COLO829 (cell line): ENCODE measurements around the gene URM1.
A peak's percentile ranks its signal among the peaks of the same experiment; 100 is the strongest.

Experiments used
- DNase-seq: peaks from one replicate; pipeline ENCODE4 v3.0.0; 2012; ENCODE audit warnings: low spot score

Gene URM1

DNA sequence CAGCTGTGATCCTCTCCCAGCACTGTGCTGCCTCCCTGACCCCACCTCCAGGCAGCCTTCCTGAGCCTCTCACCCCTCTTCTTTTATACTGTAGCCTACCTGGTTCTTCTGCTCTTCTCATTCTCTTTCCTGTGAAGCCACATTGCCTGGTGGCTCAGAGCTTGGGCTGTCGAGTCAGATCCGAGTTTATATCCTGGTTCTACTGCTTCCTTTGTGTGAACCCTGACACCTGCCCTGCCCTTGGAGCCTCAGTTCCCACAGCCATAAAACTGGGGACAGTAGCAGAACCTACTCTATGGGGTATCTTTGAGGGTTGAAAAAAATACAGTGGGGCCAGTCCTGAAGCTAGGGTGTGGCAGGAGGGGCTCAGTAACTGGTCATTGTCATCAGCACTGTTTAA, 22.0 kb upstream of the URM1 start:
- no peak for DNase-seq

DNA sequence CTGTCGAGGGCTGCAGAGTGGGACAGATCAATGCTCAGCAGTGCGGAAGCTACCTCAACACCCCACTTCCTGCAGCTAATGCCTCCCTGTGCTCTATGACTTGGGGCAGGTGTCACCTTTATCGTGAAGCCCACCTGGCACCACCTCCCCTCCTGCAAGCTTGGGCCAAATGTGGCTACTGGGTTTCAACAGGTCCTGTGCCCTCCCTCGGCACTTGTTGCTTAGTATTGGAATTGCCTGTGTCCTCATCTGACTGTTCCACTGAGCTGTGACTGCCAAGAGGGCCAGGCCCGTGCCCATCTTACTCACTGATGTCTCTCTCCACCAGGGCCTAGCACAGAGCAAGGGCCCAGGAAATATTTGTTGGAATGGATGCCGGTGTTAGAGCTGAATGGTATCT, 21.4 kb upstream of the URM1 start:
- no peak for DNase-seq

DNA sequence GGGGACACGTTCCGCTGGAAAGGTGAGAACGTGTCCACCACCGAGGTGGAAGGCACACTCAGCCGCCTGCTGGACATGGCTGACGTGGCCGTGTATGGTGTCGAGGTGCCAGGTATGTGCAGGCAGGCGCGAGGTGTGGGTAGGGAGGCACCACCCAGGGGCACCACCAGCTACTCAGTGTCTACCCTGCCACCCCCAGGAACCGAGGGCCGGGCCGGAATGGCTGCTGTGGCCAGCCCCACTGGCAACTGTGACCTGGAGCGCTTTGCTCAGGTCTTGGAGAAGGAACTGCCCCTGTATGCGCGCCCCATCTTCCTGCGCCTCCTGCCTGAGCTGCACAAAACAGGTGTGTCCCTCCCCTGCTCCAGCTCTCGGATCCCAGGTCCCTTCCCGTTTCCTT, 15.7 kb upstream of the URM1 start:
- no peak for DNase-seq

DNA sequence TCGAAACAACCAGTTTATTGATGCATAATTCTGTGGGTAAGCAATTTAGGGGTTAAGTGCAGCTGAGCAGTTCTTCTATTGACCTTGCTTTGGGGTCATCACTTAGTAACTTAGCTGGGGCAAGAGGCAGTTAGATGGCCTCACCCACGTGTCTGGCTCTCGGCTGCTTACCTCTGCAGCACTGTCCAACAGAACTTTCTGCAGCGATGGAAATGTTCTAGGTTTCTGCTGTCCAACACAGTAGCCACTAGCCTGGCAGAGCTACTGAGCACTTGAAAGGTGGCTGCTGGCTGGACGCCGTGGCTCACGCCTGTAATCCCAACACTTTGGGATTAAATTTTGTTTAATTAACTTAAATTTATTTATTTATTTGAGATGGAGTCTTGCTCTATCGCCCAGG, 13.1 kb upstream of the URM1 start:
- DNase-seq, result no peak

DNA sequence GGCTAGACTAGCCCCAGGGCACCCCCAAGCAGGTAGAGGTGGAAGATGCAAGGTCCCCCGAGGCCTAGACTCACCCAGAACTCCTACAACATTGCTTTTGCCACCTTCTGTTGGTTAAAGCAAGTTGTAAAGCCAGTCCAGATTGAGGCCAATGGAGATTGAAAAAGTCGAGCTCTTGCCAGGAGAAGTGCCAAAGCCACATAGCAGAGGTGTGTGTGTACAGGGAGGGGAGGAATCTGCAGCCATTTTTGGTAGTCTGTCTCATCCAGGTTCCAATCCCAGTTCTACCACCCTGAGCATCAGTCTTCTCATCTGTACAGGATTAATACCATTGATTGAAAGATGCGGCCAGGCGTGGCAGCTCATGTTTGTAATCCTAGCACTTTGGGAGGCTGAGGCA, 12.3 kb upstream of the URM1 start:
- no peak for DNase-seq

DNA sequence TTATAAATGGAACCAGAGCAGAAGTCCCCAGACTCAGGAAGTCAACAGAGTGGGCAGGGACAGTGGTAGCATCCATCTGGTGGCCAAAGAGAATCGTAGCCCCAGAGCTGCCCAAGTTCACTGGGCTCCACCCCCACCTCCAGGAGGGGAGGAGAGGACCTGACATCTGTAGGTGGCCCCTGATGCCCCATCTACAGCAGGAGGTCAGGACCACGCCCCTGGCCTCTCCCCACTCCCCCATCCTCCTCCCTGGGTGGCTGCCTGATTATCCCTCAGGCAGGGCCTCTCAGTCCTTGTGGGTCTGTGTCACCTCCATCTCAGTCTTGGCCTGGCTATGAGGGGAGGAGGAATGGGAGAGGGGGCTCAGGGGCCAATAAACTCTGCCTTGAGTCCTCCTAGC, 10.3 kb upstream of the URM1 start:
- DNase-seq, result no peak

DNA sequence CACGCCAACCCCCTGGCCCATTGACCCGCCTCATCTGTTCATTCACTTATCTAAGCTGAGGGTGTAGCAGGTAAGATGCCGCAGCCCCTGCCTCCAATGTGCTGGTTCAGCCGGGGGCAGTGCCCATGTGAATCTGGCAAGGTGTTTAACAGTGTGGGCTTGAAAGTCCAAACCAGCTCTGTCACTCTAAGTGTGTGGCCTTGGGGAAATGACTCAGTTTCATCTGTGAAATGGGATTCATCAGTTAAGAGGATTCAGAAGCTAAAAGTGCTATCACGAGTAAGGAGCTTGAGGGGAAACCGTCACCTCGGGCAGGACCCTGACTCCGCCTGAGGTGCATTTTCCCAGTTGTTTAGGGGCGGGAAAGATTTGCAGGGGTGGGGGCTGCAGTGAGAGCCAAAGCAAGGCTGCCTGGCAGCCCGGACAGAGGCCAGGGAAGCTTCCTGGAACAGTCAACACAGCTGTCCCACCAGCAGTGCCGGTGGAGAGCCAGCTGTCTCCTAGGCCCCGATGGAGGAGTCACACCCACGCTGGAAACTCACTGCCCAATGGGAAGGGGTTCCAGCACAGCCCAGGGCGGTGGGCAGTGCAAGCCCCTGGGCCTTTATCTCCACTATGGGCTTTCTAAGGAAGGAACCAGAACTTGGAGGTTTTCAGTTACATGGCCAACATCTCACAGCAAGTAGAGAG, 9.7 kb upstream of the URM1 start:
- no peak for DNase-seq

DNA sequence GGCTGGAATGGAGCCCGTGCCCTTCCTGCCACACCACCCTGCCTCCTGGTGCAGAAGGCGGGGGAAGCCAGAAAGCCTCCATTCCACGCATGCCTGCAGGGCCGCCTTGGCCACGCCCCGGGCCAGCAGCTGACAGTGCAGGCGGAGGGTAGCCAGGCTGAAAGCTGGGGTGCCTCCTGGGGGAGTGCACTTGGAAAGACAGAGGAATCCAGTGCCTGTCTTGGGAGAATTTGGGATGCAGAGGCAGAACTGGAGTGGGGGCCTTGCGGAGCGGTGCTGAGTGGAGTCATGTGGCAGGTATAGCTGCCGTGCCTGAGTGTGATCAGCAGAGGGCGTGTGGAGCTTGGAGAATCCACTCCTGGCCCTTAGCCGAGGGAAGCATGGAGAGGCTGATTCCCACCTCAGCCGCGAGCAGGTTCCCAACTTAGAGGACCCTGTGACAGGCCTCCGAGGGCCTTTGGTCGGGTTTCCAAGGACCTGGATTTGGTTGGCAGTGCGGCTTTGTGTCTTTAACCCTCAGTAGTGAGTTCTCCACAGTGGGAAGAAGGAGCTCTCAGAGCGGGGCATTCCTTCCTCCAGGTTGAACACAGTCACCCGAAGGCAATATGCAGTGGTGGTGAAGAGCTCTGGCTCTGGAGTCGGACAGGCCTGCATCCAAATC, 9.1 kb upstream of the URM1 start:
- peak; percentile 92 for DNase-seq

DNA sequence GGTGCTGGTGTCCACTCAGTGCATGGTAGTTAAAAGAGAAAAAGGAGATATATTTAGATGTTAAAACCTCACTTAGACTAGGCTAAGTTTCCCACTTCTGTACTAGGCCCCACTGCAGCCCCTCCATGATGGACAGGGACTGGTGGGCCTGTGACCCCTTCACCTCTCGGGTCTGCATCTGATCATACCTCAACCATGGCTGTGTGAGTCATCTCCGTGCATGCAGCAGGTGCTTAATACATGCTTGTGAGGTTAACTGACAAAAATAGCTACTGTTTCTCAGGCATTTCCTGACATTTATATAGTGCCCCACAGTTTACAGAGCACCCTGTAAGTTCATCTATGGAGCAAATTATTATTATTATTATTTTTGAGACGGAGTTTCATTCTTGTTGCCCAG, 8.4 kb upstream of the URM1 start:
- DNase-seq, result no peak

DNA sequence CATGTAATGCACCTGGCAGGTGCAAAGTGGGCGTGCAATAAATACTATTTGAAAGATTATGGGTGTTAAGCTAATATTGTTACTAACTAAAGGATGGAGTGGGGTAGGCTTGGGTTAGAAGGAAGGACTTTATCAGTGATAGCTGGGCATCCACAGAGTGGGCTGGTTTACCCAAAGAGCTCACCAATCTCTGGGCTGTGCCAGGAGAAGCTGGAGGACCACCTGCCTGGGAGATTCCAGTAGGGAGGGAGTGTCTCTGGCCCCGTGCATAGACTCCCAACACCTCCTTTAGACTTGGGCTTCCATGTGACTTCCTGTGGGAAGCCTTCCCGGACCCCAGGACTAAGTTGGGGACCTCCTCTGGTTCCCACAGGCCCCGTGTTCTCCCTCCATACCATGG, 5.6 kb upstream of the URM1 start:
- no peak for DNase-seq

DNA sequence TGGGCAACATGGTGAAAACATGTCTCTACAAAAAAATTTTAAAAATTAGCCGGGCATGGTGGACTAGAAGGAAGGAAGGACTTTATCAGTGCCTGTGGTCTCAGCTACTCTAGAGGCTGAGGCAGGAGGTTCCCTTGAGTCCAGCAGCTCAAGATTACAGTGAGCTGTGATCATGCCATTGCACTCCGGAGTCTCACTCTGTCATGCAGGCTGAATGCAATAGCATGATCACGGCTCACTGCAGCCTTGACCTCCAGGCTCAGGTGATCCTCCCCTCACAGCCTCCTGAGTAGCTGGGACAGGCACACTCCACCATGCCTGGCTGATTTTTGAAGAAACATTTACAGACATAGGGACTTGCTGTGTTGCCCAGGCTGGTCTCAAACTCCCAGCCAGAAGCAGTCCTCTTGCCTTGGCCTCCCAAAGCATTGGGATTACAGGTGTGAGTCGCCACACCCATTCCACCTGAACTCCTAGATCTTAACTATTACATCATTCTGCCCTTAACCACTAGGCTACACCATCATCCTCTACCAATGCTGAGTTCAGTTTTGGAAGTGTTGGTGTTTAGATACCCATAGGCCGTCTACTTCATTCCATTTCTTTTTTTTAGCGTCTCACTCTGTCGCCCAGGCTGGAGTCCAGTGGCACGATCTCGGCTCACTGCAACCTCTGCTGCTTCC, 2.0 kb upstream of the URM1 start:
- no peak for DNase-seq

DNA sequence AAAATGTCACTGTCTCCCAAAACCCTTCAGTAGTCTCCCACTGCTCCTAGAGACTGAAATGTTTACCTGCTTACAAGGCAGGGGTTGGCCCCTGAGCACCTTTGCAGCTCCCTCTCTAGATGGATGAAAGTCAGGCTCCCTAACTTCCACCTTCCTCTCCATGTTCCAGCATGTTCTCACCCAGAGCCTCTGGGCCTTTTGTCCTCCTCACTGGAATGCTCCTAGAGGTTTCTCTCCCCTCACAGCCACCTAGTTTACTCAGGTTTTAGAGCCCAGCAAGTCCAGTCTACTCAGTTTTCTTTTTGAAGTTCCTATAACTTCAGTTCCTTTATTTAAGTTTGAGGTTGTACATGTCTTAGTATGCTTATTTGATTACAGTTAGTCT, 815 bp upstream of the URM1 start:
- DNase-seq, result no peak

DNA sequence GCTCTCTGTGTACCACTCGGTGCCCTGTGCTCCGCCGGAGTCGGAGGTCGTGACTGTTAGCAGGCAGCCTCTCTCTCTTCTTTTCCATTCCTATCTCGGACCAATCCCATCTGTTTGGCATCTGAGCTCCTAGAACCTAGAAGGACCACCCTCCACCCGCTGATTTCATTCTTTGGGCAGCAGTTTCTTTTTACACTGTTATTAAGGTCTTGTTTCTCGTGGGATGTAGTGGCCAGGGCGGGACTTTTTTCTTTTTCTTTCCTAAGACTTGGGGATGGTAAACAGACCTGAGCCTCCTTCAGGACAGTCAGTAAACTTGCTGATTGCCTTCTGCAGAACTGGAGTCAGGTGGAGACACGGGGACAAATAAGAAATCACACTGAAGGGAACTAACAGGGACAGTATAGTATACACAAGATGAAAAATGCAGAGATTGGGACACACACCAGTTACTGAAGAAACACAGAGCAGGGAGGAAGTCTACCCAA, 500 bp downstream of the URM1 start:
- peak; percentile 22 for DNase-seq

DNA sequence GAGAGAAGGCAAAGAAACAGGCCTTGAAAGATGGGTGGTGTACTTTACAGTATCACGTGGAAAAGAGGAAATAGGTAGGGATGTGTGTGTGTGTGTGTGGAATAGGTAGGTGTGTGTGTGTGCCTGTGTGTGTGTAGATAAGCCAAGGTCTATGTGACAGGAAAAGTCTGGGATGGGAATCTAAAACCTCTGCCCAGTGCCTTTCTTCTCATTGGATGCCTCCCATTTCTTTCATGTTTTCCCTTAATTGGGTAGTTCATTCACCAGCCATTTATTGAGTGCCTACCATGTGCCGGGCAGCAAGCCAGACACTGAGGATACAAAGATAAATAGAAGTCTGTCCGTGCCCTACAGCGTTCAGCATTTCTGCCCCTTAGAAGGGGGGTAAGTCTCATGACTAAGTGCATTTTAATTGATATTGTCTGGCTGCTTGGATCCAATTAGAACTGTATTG, 1.0 kb downstream of the URM1 start:
- peak; percentile 90 for DNase-seq

DNA sequence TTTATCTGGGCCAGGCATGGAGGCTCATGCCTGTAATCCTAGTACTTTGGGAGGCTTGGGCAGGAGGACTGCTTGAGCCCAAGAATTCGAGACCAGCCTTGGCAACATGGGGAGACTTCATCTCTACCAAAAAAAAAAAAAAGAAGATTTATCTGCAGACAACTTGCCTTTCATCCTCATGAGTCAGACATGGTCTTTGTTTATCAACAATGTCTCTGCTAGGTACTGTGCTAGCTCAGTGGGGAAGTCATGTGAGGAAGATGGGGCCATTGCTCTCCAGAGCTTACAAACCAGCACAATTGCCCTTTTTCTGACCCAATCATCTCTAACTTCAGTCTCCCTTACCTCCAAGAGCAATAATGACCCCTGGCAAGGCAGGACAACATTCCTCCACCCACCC, 1.6 kb downstream of the URM1 start:
- peak; percentile 78 for DNase-seq

DNA sequence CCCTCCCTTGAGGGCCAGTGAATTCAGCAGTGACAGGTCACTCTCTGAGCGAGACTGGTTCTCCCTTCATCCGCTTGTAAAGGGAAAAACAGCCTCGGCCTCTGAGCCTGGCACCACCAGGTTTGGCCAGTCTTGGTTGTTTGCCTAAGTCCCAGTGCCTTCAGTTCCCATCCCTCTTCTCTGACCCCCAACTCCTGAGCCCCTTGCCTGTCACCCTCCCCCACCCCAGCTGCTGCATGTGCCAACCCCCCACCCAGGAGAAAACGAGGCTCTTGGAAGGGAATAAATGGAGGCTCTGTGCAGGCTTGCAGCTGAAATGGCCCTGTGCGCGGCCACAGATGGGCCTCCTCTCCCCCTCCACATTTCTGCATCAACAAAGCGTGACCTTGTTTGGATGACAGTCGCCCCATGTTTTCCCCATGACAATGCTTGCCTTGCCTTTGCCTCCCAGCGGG, 3.1 kb downstream of the URM1 start:
- no peak for DNase-seq

DNA sequence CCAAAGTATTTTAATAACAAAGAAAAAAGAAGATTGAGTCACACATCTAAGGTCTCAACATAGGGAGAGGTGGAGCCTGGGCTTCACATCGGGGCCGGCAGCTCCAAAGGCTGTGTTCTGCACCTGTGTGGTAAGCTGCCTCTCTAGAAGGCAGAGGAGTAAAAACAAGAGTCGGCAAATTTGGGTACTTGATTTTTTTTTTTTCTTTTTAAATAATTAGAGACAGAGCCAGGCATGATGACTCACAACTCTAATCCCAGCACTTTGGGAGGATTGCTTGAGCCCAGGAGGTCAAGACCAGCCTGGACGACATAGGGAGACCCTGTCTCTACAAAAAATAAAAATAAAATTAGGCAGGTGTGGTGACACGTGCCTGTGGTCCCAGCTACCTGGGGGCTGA, 4.7 kb downstream of the URM1 start:
- no peak for DNase-seq

DNA sequence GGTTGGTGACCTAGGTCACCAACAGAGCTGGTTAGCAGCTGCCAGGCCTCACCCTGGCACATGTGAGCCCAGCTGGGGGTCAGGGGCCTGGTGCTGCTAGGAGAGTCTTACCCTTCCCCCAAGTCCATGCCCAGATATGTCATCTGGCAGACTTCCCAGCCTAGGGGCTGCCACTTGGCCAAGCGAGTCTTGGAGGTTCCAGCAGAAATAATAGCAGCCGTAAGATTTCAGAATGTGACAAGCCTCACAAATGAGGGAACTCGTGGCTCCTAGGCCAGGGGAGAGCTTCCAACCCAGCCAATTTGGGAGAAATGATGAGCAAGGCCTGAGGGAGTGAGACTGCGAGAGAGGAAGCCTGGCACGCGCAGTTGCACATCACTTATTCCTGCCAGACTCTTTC, 11.1 kb downstream of the URM1 start:
- DNase-seq, result no peak

DNA sequence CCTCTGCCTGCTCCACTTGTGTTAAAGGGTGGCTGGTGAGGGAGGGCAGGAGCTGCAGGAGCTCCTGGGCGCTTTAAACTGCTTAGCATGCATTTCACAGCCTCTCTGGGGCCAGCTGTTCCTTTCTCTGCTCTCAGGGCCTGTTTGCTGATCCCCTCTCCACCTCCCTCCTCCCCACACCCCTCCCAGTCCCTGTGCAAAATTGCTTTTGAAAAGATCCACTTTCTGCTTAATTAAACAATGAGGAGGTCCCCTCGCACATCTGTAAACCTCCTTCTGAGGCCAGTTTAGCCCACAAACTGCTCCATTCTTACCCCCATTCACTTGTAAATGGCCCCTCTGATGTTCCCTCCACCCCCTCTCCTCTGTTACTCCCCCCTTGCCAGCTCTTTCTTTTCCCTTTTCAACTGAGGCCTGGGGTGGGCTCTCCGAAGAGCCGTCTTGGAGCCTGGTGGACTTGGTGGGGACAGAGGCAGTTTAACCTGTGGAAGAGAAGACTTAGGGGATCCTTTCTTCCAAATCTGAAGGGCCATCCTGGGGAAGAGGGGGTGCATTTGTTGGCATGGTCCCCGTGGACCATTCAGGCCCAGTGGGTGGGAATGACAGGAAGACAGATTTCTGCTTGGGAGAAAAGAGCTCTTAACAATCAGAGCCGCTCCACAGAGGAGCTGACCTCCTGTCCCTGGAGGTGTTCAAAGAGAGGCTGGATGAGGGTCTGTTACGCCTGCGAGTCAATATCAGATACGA, 12.0 kb downstream of the URM1 start:
- DNase-seq, result no peak

DNA sequence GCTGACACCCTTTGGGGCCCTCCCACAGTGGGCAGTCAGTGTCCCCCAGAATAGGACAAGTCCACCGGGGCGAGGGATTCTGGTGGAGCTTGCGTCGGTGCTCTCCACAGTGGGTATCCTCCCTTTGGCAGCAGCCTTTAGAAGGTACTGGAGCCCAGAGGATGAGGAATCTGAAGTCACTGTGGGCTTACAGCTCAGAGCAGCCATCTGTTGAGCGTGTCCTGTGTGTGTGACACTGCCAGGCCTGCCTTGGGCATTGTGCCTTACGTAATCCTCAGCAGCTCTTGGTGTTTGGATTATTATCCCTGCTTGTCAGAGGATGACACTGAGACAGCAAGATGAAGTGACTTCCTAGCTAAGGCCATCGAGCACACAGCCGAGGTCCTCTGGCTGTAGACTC, 12.6 kb downstream of the URM1 start:
- no peak for DNase-seq

DNA sequence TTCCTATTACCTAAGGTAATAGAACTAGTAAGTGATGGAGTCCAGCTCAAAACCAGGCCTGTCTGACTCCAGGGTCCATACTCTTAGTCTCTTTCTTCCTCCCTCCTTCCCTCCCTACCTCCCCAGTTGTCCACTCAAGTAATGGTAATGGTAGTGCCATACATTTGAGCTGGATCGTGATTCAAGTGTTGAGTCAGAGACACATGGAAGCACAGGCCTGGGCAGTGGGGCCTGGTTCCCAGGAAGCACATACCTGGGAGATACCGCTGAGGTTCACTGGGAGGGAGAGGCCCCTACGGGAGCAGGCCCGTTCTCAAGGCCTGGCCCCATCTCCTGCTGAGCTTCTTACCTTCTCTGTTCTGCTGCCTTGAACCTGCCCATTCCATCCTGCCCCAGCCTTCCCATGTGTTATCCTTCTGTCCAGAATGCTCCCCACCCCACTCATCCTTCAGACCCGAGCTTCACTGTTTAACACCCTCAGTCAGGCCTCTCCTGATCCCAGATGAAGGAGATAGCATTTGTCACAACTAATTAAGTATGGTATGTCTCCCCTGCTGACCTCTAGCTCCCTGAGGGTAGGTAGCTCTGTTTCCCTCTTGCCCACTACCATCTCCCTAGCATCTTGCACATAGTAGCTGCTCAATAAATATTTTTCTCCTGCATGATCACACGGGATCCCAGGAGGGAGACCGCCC, 13.8 kb downstream of the URM1 start:
- no peak for DNase-seq
